Lung (tissue), 12 donors: ENCODE results near the gene FNDC4. TPM values are rescaled to one million over a fixed set of nuclear protein-coding genes. Genes with fewer than 3 reads are reported as not detected.

Experiments
- ATAC-seq: fragments of 200-7000 bp; cut with Tn5 transposase; one replicate; pipeline ENCODE4 v1.9.1; 2020; ENCODE audit warnings: moderate number of reproducible peaks; ENCODE audit not compliant: insufficient read depth, low FRiP score
- DNase-seq, 3 donors: peaks; one replicate each; pipeline ENCODE4 v3.0.0-alpha.2; 2013 to 2017
- H3K27ac ChIP-seq, 2 donors: one replicate each; pipeline ENCODE4 v1.5.1; 2013; ENCODE audit warnings: mild to moderate bottlenecking in 2 of 2, moderate library complexity in 2 of 2, control low read depth in 1 of 2, inconsistent platforms in 1 of 2, low read depth in 1 of 2, low read length in 1 of 2
- H3K27me3 ChIP-seq, 3 donors: one replicate each; pipeline ENCODE4 v1.5.1; 2013; ENCODE audit warnings: low read length in 2 of 3; ENCODE audit not compliant: control insufficient read depth in 3 of 3, insufficient read depth in 3 of 3
- H3K36me3 ChIP-seq, 4 donors: one replicate each; pipeline ENCODE4 v1.5.1; 2013; ENCODE audit warnings: low read length in 4 of 4, mild to moderate bottlenecking in 1 of 4, moderate library complexity in 1 of 4; ENCODE audit not compliant: control insufficient read depth in 4 of 4, insufficient read depth in 4 of 4
- H3K4me1 ChIP-seq, 5 donors: one replicate each; pipeline ENCODE4 v1.5.1; 2013; ENCODE audit warnings: low read length in 5 of 5, mild to moderate bottlenecking in 2 of 5, moderate library complexity in 1 of 5; ENCODE audit not compliant: control insufficient read depth in 5 of 5, insufficient read depth in 5 of 5
- H3K4me3 ChIP-seq: one replicate; pipeline ENCODE4 v1.5.1; 2013; ENCODE audit warnings: mild to moderate bottlenecking, control low read depth, moderate library complexity
- H3K9ac ChIP-seq, 2 donors: one replicate each; pipeline ENCODE4 v1.5.1; 2013; ENCODE audit warnings: low read length in 2 of 2, control low read depth in 1 of 2; ENCODE audit not compliant: insufficient read depth in 1 of 2
- H3K9me3 ChIP-seq, 4 donors: one replicate each; pipeline ENCODE4 v1.5.1; 2013; ENCODE audit warnings: low read length in 3 of 4, mild to moderate bottlenecking in 1 of 4, moderate library complexity in 1 of 4; ENCODE audit not compliant: control insufficient read depth in 4 of 4, insufficient read depth in 3 of 4
- CTCF ChIP-seq: IDR thresholded peaks from 2 replicates; pipeline ENCODE4 v1.5.1; 2012; ENCODE audit warnings: mild to moderate bottlenecking; ENCODE audit errors: control extremely low read depth, extremely low read depth
- WGBS, 2 donors: extraction: QIAGEN DNeasy Blood & Tissue Kit; methylation state at CpG; one replicate each; pipeline ENCODE4 v1.1.7; 2013; 5-methylcytosine and 5-hydroxymethylcytosine counted together
- polyA plus RNA-seq, 2 donors: library from polyadenylated mRNA; stranded (reverse); fragments of 200-250 nt; gene quantifications; one replicate each; pipeline ENCODE4 v1.2.1, GENCODE V29; 2013
- total RNA-seq, 2 donors: library from RNA; depleted of rRNA in 1 of 2; stranded (reverse); fragments of >200 nt in 1 of 2; gene quantifications; one replicate each; pipeline ENCODE4 v1.2.1, GENCODE V29; 2014 to 2021
- donor health status: control.
- donor health status: control.
- donor health status: Bipolar disorder and iron deficiency.
- donor health status: healthy.
- donor health status: DM: yes; HTN: yes; CAD: no.

FNDC4 gene
- total and polyA plus RNA-seq, 4 donors = 2.8 to 6.9 (median 4.3) TPM

- H3K27me3 ChIP-seq = no peaks in the 10 kb centered on the region
- no peaks in the 10 kb centered on the region for H3K9me3 ChIP-seq
- ATAC-seq (peak; percentile 96), DNase-seq (peak; percentile 98 to 99 (median 99))
- H3K4me3 ChIP-seq = peak within 1 kb of the TSS; percentile 54
- H3K36me3 ChIP-seq = peaks cover 2 to 3% (median 3%) of the 10 kb centered on the region in 4 donors
- peaks cover 0 to 16% (median 6%) of the 10 kb centered on the region in 5 donors for H3K4me1 ChIP-seq
- H3K9ac ChIP-seq = peak within 1 kb of the TSS; percentile 57 to 91
- peak within 1 kb of the TSS; percentile 55 to 69 for H3K27ac ChIP-seq
- no peak for TF ChIP-seq CTCF
- WGBS, 2 donors = 8 to 9% methylated on average over 43 of the region's 43 CpGs
These were observed 5.3 kb downstream of the FNDC4 start, which contains the start of gene IFT172 for GRCh38 chr2:27489498-27490397. IFT172 (minus strand) TSS chr2:27489743; CDS start chr2:27489653, 90 bp downstream.

- Histone ChIP-seq H3K27me3 (no peaks in the 10 kb centered on the region), H3K27ac (peak overlapping the region in 1 of 2 donors; percentile 69), H3K9me3 (no peaks in the 10 kb centered on the region), H3K4me1 (peaks cover 0 to 13% (median 4%) of the 10 kb centered on the region in 5 donors), H3K9ac (peak overlapping the region; percentile 57 to 91), H3K36me3 (peaks cover 3 to 5% (median 4%) of the 10 kb centered on the region in 4 donors), H3K4me3 (peak overlapping the region; percentile 54)
- no peak for TF ChIP-seq CTCF
- DNase-seq (peak in 1 of 3 donors; percentile 49), ATAC-seq (no peak)
- 2 to 4% methylated on average over 11 of the region's 11 CpGs for WGBS, 2 donors
These were observed 5.9 kb downstream of the FNDC4 start for GRCh38 chr2:27489118-27489497.

- no peak for DNase-seq
- WGBS, 2 donors = 79 to 86% methylated on average over 3 of the region's 3 CpGs
- H3K9me3 ChIP-seq = no peaks in the 10 kb centered on the region
- H3K27me3 ChIP-seq = no peaks in the 10 kb centered on the region
- no peak overlapping the region for H3K27ac ChIP-seq
- H3K9ac ChIP-seq = no peak overlapping the region
- no peak for ATAC-seq
- H3K4me3 ChIP-seq = no peak overlapping the region
- TF ChIP-seq CTCF = no peak
- peaks cover 11 to 25% (median 22%) of the 10 kb centered on the region in 4 donors for H3K36me3 ChIP-seq
- H3K4me1 ChIP-seq = peaks cover 0 to 13% (median 4%) of the 10 kb centered on the region in 5 donors
These were observed 9.5 kb downstream of the FNDC4 start for GRCh38 chr2:27485496-27485895.
